Measurements from ENCODE around the gene OR5K4.

The OR5K4 gene

GRCh38 chr3:98341758-98342157 is 11.9 kb upstream of the OR5K4 start:
- no peak overlapping the region for H2AFZ ChIP-seq (ENCODE audit: low read depth, low read length)
- no peak for ATAC-seq (ENCODE audit: insufficient read depth, low read depth)
- no peak for DNase-seq
- H3K79me2 ChIP-seq (ENCODE audit: insufficient read depth, low read length): no peaks in the 10 kb centered on the region
- no peak overlapping the region for H3K9ac ChIP-seq (ENCODE audit: low read depth, low read length)
- no peaks in the 10 kb centered on the region for H3K4me1 ChIP-seq (ENCODE audit: insufficient read depth, low read length)
- no peak overlapping the region for H3K4me2 ChIP-seq (ENCODE audit: insufficient read depth, low read length)
- no peaks in the 10 kb centered on the region for H4K20me1 ChIP-seq (ENCODE audit: insufficient read depth, low read length)
- no peak for TF ChIP-seq CTCF (IDR thresholded peaks at IDR 0.05; ENCODE audit: borderline replicate concordance, extremely low read depth, low read length, poor library complexity, severe bottlenecking)
- peaks cover 4% of the 10 kb centered on the region for H3K27me3 ChIP-seq (ENCODE audit: insufficient read depth, low read length, poor library complexity)
- no peak overlapping the region for H3K4me3 ChIP-seq (ENCODE audit: low read depth in 1 of 2, low read length in 2 of 2)
- H3K9me3 ChIP-seq (ENCODE audit: insufficient read depth, low read length, severe bottlenecking): no peaks in the 10 kb centered on the region
- no peak overlapping the region for H3K27ac ChIP-seq (ENCODE audit: low read length)
- no peaks in the 10 kb centered on the region for H3K36me3 ChIP-seq (ENCODE audit: insufficient read depth, low read length)

- Histone ChIP-seq H3K27me3 (ENCODE audit: insufficient read depth, low read length, poor library complexity) (peaks cover 4% of the 10 kb centered on the region), H3K9me3 (ENCODE audit: insufficient read depth, low read length, severe bottlenecking) (no peaks in the 10 kb centered on the region), H3K4me2 (ENCODE audit: insufficient read depth, low read length) (no peak overlapping the region), H3K36me3 (ENCODE audit: insufficient read depth, low read length) (no peaks in the 10 kb centered on the region), H4K20me1 (ENCODE audit: insufficient read depth, low read length) (no peaks in the 10 kb centered on the region), H3K4me1 (ENCODE audit: insufficient read depth, low read length) (no peaks in the 10 kb centered on the region), H2AFZ (ENCODE audit: low read depth, low read length) (no peak overlapping the region), H3K4me3 (ENCODE audit: low read depth in 1 of 2, low read length in 2 of 2) (no peak overlapping the region), H3K27ac (ENCODE audit: low read length) (no peak overlapping the region), H3K9ac (ENCODE audit: low read depth, low read length) (no peak overlapping the region), H3K79me2 (ENCODE audit: insufficient read depth, low read length) (no peaks in the 10 kb centered on the region)
- DNase-seq (peak; percentile 55), ATAC-seq (ENCODE audit: insufficient read depth, low read depth) (peak; percentile 81)
- TF ChIP-seq CTCF (IDR thresholded peaks at IDR 0.05; ENCODE audit: borderline replicate concordance, extremely low read depth, low read length, poor library complexity, severe bottlenecking) (peak; percentile 78), EZH2 (IDR thresholded peaks at IDR 0.05; ENCODE audit: borderline replicate concordance, low read depth, low read length, severe bottlenecking) (no peak)
Measured at GRCh38 chr3:98343647-98344507, 9.8 kb upstream of the OR5K4 start.

- Histone ChIP-seq H3K79me2 (ENCODE audit: insufficient read depth, low read length) (no peaks in the 10 kb centered on the region), H3K9me3 (ENCODE audit: insufficient read depth, low read length, severe bottlenecking) (no peaks in the 10 kb centered on the region), H2AFZ (ENCODE audit: low read depth, low read length) (no peak overlapping the region), H3K36me3 (ENCODE audit: insufficient read depth, low read length) (no peaks in the 10 kb centered on the region), H3K4me1 (ENCODE audit: insufficient read depth, low read length) (no peaks in the 10 kb centered on the region), H3K27me3 (ENCODE audit: insufficient read depth, low read length, poor library complexity) (no peaks in the 10 kb centered on the region), H4K20me1 (ENCODE audit: insufficient read depth, low read length) (no peaks in the 10 kb centered on the region), H3K9ac (ENCODE audit: low read depth, low read length) (no peak overlapping the region), H3K4me3 (ENCODE audit: low read depth in 1 of 2, low read length in 2 of 2) (no peak overlapping the region), H3K27ac (ENCODE audit: low read length) (no peak overlapping the region), H3K4me2 (ENCODE audit: insufficient read depth, low read length) (no peak overlapping the region)
- no peak for ATAC-seq (ENCODE audit: insufficient read depth, low read depth)
- TF ChIP-seq EZH2 (IDR thresholded peaks at IDR 0.05; ENCODE audit: borderline replicate concordance, low read depth, low read length, severe bottlenecking) (no peak), CTCF (IDR thresholded peaks at IDR 0.05; ENCODE audit: borderline replicate concordance, extremely low read depth, low read length, poor library complexity, severe bottlenecking) (no peak)
- DNase-seq: no peak
Measured at GRCh38 chr3:98350082-98350481, 3.6 kb upstream of the OR5K4 start.
